ENCODE results near the gene BMP10.

BMP10 gene

GRCh38 chr2:68889021-68889420 lies 17.8 kb upstream of the BMP10 start:
- no peak for DNase-seq

- no peak for DNase-seq
Measured at GRCh38 chr2:68888038-68888704, 17.0 kb upstream of the BMP10 start.

- no peak for DNase-seq
Measured at GRCh38 chr2:68885811-68886075, 14.5 kb upstream of the BMP10 start.

- no peak for DNase-seq
Measured at GRCh38 chr2:68885074-68885810, 14.0 kb upstream of the BMP10 start.

- no peak for DNase-seq
Measured at GRCh38 chr2:68880213-68880612, 9.0 kb upstream of the BMP10 start.

- DNase-seq = no peak
Measured at GRCh38 chr2:68879296-68879695, 8.1 kb upstream of the BMP10 start.

GRCh38 chr2:68878753-68879152 lies 7.6 kb upstream of the BMP10 start:
- no peak for DNase-seq

- no peak for DNase-seq
Measured at GRCh38 chr2:68878071-68878711, 7.0 kb upstream of the BMP10 start.

GRCh38 chr2:68877079-68877772 lies 6.0 kb upstream of the BMP10 start:
- no peak for DNase-seq

GRCh38 chr2:68870215-68870614 lies 982 bp downstream of the BMP10 start:
- DNase-seq = no peak

GRCh38 chr2:68865108-68865507 lies 6.1 kb downstream of the BMP10 start:
- no peak for DNase-seq

GRCh38 chr2:68863996-68864395 lies 7.2 kb downstream of the BMP10 start:
- no peak for DNase-seq

GRCh38 chr2:68862889-68863288 lies 8.3 kb downstream of the BMP10 start:
- DNase-seq = no peak

GRCh38 chr2:68861330-68861729 lies 9.9 kb downstream of the BMP10 start:
- DNase-seq = no peak

GRCh38 chr2:68860111-68860510 lies 11.1 kb downstream of the BMP10 start:
- no peak for DNase-seq

GRCh38 chr2:68857855-68858456 lies 13.2 kb downstream of the BMP10 start:
- DNase-seq = no peak

GRCh38 chr2:68857202-68857845 lies 13.9 kb downstream of the BMP10 start:
- no peak for DNase-seq

- DNase-seq = no peak
Measured at GRCh38 chr2:68855550-68855949, 15.6 kb downstream of the BMP10 start.

- DNase-seq = no peak
Measured at GRCh38 chr2:68854476-68854875, 16.7 kb downstream of the BMP10 start.

- no peak for DNase-seq
Measured at GRCh38 chr2:68853915-68854314, 17.3 kb downstream of the BMP10 start.

- no peak for DNase-seq
Measured at GRCh38 chr2:68853035-68853434, 18.2 kb downstream of the BMP10 start.

- DNase-seq = no peak
Measured at GRCh38 chr2:68850524-68850923, 20.7 kb downstream of the BMP10 start.

GRCh38 chr2:68849579-68850030 lies 21.6 kb downstream of the BMP10 start:
- no peak for DNase-seq
